ENCODE measurements around the gene SPINK1.

GRCh38 chr5:147849226-147849625 lies 17.8 kb upstream of the SPINK1 start:
- TF ChIP-seq CTCF (IDR thresholded peaks at IDR 0.05; ENCODE audit: low read depth, low read length, poor library complexity, severe bottlenecking) (no peak), EZH2phosphoT487 (IDR thresholded peaks at IDR 0.05; ENCODE audit: borderline replicate concordance, low read length) (no peak)
